Activated CD4-positive, alpha-beta T cell treated with anti-CD3 and anti-CD28 coated beads for 4 hours (primary cell): ENCODE measurements around the gene CENPX.
A peak's percentile ranks its signal among the peaks of the same experiment; 100 is the strongest.

Experiments used
- DNase-seq, 2 donors: peaks; one replicate each; pipeline ENCODE4 v3.0.0-alpha.2; 2020

CENPX gene

GRCh38 chr17:82055023-82055964 is 32.6 kb upstream of the CENPX start:
- no peak for DNase-seq

- no peak for DNase-seq
These were observed 31.8 kb upstream of the CENPX start for GRCh38 chr17:82054351-82055022.

GRCh38 chr17:82053556-82054263 is 31.0 kb upstream of the CENPX start:
- DNase-seq, result no peak

GRCh38 chr17:82053130-82053529 is 30.5 kb upstream of the CENPX start:
- DNase-seq, result no peak

GRCh38 chr17:82052638-82053059 is 30.0 kb upstream of the CENPX start:
- no peak for DNase-seq

GRCh38 chr17:82051776-82052637 is 29.3 kb upstream of the CENPX start, which contains the start of the genes GPS1 and RFNG:
TSS of gene GPS1 (plus strand) at chr17:82051898. CDS start at chr17:82051932, 34 bp downstream.
TSS of gene RFNG (minus strand) at chr17:82051811. CDS start at chr17:82051766, 45 bp downstream.
- DNase-seq, result peak; percentile 80

GRCh38 chr17:82050761-82051641 is 28.3 kb upstream of the CENPX start:
- DNase-seq, result no peak

GRCh38 chr17:82050152-82050760 is 27.6 kb upstream of the CENPX start:
- no peak for DNase-seq

- DNase-seq, result no peak
These were observed 26.9 kb upstream of the CENPX start for GRCh38 chr17:82049521-82049971.

- no peak for DNase-seq
These were observed 26.4 kb upstream of the CENPX start for GRCh38 chr17:82049106-82049505.

GRCh38 chr17:82048571-82048971 is 25.9 kb upstream of the CENPX start:
- DNase-seq, result no peak

- no peak for DNase-seq
These were observed 25.4 kb upstream of the CENPX start for GRCh38 chr17:82047914-82048570.

- no peak for DNase-seq
These were observed 24.7 kb upstream of the CENPX start for GRCh38 chr17:82047379-82047778.

GRCh38 chr17:82046903-82047302 is 24.2 kb upstream of the CENPX start:
- DNase-seq, result no peak

GRCh38 chr17:82045936-82046484 is 23.3 kb upstream of the CENPX start:
- DNase-seq, result no peak

GRCh38 chr17:82043507-82043906 is 20.8 kb upstream of the CENPX start:
- no peak for DNase-seq

GRCh38 chr17:82042649-82043048 is 20.0 kb upstream of the CENPX start:
- DNase-seq, result no peak

GRCh38 chr17:82041144-82041814 is 18.6 kb upstream of the CENPX start:
- DNase-seq, result no peak

GRCh38 chr17:82039695-82040299 is 17.1 kb upstream of the CENPX start:
- DNase-seq, result no peak
